ENCODE measurements around the gene CPD.
"Not testable (repeated sequence)": the region's sequence is repeated elsewhere in the genome, so short reads cannot be mapped to it uniquely, and the experiment has no call there.

The CPD gene

DNA sequence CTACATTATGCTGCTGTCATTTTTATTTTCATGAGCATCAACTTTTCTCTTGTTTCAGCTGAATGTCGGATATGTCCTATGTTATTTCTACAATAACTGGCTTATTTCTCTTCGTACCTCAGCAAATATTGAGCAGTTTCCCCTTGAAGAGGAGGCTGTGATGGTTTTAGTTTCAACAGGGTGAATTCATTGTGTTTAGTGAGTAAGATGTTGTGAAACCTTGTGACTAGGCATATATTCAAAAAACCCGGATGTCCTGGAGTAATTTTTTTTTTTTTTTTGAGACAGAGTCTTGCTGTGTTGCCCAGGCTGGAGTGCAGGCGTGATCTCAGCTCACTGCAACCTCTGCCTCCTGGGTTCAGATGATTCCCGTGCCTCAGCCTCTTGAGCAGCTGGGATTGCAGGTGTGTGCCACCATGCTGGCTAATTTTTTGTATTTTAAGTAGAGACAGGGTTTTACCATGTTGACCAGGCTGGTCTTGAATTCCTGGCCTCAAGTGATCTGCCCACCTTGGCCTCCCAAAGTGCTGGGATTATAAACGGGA lies 11.1 kb downstream of the CPD start:
- no peak for DNase-seq

DNA sequence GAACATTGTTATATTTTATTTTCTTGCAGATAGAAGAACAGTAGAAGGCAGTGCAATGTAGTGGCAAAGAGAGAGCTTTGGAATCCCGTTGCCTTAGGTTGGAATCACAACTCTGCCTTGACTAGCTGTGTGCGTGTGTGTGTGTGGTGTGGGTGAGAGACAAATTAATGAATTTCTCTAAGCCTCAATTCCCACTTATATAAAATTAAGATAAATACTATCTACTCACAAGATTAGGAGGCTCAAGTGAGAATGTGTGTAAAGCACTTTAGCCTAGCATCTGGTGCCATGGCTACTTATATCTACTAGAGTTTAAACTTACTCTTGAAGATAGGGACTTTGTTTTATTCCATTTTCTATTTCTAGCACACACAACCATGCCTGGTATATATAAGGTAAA lies 12.8 kb downstream of the CPD start:
- no peak for DNase-seq

DNA sequence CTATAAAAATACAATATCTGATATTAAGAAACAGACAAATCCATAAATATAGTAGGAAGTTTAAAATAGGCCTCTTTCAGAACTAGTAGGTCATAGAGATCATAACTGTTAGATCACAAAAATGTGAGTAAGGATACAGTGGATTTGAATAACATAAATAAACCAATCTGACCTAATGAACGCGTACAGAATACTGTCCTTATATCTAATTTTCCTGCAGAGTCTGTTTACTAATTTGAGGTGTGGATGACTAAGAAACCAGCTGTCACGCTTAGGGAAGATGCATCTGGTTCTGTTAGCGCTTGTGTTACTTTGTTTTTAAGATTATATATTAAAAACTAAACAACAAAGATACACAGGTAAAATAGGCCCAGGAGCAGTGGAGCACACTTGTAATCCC lies 14.8 kb downstream of the CPD start:
- DNase-seq, result no peak

DNA sequence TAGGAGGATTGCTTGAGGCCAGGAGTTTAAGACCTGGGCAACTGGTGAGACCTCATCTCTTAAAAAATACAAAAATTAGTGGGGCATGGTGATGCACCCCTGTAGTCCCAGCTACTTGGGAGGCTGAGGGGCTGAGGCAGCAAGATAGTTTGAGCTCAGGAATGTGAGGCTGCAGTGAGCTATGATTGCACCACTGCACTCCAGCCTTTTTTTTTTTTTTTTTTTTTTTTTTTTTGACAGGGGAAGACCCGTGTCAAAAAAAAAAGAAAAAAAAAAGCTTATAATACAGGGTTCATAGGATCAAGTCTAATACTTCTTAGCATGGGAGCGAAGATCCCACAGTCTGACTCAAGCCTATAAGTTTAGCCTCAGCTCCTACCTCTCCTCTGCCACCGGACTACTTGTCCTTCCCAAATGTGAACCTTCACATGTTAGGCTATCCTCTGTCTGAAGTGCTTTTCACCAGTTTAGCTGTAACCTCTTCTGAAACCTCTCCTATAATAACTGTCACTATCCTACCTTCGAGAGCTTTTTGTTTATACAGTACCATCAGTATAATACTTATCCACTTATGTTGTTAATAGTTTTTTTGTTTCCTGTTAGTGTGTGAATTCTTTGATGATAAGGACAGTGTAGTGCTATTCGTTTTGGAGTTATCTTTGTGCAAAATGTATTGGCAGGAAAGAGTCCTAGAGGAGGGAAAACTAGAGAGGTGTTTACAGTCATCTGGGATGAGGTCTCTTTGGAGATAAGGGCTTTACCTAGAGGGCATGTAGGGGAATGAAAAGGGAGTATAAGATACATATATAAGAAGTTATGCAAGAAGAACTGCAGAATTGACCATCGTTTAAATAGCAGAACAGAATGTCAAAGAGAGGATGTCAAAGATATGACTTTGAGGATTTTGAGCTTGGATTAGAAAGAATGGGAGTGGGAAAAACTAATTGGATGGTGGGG lies 15.5 kb downstream of the CPD start:
- DNase-seq, result no peak

DNA sequence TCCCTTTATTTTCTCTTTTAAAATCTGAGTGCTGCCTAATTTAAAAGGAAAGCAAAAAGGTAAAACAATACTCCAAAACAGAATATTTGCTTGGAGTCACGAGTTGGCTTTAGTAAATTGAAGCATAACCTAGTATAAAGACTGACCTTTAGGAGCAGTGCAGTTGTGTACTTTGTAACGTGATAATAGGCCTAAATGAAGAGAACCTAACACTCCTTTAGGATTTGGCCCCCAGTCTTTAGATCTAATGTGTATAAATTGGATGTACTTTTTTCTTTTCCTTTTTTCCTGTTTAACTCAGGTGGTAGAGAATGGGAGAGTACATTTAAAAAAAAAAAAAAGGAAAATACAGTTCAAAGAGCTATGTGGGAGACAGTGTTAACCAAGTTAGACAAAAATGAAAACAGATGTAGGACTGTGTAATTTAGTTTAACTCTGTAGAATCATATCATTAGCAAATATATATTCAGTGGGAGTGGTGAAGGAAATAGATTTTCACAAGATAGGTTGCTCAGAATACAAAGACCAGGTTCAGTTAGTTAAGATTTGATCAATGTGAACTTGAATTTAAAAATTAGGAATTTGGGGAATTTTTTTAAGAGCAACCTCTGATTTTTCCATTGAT lies 16.8 kb downstream of the CPD start:
- DNase-seq, result no peak

DNA sequence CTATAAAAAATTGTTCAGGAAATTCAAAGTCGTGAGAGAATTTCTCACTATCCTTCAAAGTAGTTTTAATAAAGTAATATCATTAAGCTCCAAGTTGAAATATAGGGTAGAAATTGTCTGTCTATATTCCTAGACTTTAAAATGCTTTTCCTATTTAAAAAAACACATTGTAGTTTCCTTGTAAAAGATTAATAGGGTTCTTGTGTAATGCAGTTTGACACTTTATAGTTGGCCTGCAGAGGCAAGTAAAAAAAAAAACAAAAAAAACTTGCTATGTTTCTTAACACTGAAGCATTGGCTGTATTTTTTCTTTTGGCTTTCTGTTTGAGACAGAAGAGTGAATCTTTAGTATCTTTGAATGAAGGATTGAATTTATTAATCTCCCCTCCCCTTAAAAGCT lies 17.4 kb downstream of the CPD start:
- DNase-seq, result no peak

DNA sequence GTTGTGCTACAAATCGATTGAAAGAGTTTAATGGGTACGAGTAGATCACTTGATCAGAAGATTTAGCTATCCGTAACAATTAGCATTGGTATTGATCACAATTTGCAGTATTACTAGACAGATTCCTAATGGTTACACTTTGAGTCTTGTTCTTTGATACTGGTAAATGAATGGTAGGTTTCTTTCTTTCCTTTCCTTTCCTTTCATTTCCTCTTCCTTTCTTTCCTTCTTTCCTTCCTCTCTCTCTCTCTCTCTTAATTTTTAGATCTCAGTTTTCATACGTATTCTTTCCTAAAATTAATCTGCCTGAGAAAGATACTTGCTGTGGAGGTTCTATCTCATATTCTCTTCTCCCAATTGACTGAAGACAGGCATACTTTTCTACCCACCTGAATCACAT lies 17.9 kb downstream of the CPD start:
- no peak for DNase-seq

DNA sequence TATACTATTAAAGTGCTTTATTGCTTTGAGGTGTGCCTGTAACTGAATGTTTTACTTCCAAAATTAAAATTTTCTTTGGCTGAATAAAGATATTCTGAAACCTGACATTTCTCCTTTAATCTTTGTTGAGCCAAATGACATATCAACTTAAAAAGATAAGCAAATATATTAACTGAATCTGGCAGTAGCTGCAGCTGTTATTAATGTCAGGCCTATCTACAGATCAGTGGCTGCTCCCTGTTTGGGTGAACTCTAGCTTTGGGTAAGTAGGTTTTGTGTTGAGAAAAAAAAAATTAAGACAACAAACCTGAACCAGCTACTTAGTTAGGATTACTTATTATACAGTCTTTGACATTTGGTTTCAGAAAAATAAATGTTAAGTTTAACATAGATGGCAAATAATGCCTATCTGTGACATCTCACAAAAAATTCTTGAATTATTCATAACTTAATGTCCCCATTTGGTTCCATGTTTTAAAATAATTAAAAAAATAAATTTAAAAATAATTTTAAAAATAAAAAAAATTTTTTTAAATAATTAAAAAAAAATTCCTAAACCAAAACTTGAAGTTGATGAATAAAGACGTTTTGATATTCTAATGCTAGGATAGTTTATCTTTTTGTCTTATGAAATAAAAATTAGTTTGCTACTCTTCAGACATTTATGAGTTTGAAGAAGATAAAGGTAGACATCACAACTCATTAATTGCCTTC lies 19.8 kb downstream of the CPD start:
- DNase-seq, result no peak

DNA sequence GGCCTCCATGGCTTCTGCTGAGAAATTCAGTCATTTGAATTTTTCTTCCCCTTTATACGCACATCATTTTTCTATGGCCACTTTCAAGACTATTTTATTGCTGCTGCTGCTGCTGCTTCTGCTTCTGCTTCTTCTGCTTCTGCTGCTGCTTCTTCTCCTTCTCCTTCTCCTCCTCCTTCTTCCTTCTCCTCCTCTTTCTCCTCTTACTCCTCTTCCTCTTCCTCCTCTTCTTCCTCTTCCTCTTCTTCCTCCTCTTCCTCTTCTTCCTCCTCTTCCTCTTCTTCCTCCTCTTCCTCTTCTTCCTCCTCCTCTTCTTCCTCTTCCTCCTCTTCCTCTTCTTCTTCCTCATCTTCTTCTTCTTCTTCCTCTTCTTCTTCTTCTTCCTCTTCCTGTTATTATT lies 22.4 kb downstream of the CPD start:
- no peak for DNase-seq

DNA sequence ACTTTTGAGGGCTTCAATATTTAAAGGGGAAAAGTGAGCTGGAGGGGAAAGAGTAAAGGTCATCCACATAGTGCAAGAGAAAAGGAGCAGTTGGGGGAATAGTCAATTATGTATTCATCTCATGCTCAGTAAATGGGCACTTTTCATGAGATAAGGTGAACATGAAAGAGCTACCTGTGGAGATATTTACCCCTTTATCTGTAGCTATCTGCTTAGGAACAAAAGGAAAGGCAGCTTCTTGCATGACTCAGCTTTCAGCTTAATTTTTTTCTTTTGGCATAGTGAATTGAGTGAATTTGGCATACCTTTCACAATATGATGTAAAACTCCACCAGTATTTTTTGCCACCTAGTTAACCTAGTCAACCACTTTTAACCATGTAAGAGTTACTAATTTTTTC lies 26.4 kb downstream of the CPD start:
- DNase-seq, result no peak

DNA sequence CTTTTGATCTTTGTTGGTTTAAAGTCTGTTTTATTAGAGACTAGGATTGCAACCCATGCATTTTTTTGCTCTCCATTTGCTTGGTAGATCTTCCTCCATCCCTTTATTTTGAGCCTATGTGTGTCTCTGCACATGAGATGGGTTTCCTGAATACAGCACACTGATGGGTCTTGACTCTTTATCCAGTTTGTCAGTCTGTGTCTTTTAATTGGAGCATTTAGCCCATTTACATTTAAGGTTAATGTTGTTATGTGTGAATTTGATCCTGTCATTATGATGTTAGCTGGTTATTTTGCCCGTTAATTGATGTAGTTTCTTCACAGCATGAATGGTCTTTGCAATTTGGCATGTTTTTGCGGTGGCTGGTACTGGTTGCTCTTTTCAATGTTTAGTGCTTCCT lies 31.9 kb downstream of the CPD start:
- DNase-seq, result not testable (repeated sequence)

DNA sequence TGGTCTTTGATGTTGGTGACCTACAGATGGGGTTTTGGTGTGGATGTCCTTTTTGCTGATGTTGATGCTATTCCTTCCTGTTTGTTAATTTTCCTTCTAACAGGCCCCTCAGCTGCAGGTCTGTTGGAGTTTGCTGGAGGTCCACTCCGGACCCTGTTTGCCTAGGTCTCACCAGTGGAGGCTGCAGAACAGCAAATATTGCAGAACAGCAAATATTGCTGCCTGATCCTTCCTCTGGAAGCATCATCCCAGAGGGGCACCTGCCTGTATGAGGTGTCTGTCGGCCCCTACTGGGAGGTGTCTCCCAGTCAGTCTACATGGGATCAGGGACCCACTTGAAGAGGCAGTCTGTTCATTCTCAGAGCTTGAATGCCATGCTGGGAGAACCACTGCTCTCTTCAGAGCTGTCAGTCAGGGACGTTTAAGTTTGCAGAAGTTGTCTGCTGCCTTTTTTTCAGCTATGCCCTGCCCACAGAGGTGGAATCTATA lies 33.3 kb downstream of the CPD start:
- not testable (repeated sequence) for DNase-seq

DNA sequence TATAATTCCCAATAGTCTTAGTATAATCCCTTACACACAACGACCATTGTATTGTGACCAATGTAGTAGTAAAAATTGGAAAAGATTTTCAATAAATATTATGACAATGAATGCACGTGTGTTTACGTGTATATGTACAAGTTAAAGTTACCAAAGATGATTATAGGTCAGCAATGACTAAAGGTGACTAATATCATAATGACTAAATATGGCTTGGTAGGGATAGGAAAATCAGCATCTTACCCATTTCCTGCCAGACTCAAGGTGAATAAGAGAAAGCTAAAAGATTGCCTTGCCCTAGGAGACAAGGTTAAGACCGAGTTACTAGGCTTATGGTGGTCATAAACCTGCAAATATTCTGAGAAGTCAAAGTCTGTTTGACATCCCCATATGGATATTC lies 34.4 kb downstream of the CPD start:
- DNase-seq, result no peak

DNA sequence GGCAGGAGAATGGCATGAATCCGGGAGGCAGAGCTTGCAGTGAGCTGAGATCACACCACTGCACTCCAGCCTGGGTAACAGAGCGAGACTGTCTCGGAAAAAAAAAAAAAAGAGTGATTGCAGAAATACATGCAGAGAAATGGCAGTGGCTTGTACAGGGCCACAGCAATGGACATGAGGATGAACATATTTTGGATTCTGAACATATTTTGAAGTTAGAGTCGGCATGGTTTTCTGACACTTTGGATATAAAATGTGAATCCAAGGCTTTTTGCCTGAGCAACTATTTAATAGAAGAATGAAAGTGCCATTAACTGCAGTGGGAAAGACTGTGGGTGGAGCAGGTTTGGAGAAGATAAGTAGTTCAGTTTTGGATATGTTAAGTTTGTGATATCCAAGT lies 35.8 kb downstream of the CPD start:
- DNase-seq, result no peak

DNA sequence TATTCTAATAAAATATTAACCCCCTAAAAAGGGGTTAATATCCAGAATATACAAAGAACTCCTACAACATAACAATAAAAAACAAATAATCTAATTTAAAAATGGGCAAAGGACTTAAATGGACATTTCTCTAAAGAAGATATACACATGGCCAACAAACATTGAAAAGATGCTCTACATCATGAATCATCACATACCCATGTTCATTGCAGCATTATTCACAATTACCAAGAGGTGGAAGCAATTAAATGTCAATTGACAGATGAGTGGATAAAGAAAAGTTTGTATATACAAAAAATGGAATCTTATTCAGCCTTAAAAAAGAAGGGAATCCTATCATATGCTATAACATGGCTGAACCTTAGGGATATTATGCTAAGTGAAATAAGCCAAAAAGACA lies 36.8 kb downstream of the CPD start:
- no peak for DNase-seq

DNA sequence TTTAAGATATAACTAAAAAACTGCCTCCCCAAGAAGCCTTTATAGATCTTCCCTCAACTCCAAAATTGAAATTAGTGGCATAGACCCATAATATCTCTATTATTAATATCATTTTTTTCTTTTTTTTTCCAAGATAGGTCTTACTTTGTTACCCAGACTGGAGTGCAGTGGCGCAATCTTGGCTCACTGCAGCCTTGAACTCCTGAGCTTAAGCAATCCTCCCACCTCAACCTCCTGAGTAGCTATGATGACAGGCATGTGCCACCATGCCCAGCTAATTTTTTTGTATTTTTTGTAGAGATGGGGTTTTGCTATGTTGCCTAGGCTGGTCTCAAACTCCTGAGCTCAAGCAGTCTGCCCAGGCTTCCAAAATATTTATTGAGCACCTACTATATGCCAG lies 39.3 kb downstream of the CPD start:
- DNase-seq, result not testable (repeated sequence)

DNA sequence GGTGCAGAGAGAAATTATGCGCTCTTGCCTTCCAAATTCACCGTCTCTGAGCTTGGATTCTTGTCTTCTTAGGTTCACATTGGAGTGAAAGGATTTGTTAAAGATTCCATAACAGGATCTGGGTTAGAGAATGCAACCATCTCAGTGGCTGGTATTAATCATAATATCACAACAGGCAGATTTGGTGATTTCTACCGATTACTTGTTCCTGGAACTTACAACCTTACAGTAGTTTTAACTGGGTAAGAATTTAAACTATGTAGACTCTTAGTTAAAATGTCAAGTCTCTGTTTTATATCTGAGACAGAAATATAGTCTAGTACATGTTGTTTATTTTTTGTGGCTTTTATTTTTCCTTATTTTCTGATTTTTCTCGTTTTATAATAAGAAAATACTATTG lies 42.9 kb downstream of the CPD start:
- DNase-seq, result no peak

DNA sequence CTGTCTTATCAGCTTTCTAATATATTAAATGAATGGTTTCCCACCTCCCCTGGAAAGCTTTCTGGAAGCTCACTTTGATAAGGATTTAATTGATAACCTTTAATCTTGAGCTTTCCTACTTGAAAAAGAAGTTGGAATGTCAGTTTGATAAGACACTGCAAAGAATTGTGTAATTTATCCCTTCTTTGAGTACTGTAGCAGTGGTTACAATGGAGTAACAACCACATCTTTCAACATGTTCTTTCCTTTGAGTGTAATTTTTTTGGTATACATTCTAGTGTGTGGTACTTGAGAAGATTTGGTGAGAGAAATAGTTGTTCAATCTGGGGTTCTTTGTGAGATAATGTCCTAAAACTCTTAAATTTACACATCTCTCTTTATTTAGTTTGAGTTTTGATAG lies 43.4 kb downstream of the CPD start:
- DNase-seq, result no peak

DNA sequence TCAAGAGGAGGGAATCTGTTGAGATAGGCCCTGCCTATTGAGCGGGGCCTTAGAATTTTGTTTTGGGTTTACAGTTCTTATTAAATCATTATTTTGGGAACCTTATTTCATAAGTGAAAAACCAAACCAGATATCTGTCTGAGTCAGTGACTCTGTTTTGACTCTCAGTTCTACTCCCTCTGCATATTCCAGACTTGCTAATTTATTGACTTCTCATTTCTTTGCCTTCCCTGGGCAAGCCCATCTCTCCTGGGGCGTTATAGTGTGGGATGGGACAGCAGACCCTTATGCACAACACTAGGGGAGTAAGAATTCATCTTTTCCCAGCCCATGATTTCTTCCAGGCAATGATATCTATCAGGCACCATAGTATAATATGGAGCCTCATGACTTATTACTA lies 45.7 kb downstream of the CPD start:
- no peak for DNase-seq

DNA sequence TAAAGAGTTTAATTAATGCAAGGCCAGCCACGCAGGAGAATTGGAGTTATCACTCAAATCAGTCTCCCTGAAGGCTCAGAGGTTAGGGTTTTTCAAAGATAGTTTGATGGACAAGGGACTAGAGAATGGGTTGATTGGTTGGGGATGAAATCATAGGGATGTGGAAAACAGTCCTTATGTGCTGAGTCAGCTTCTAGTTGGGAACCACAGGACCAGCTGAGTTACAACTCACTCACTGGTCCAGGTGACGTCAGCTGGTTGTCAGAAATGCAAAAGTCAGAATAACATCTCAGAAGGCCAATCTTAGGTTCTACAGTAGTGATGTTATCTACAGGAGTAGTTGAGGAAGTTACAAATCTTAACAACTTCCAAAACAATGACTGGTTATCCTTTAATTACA lies 47.6 kb downstream of the CPD start:
- no peak for DNase-seq

DNA sequence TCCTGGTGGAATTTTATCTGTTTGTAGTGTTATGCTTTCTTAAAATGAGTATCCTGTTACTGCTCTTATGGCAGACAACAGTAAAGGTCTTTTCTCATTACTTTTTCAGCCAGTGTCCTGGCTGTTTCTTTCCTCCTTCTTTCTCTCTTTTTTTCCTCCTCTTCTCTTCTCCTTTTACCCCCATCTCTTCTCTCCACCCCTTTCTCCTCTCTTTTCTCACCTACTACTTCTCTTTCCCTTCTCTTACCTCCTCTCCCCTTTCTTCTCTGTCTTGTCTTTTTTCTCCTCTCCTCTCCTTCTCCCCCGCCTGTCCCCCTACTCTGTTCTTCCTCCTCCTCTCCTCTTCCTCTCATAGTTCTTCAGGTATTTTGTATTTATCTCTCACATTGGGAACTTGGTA lies 48.9 kb downstream of the CPD start:
- no peak for DNase-seq

DNA sequence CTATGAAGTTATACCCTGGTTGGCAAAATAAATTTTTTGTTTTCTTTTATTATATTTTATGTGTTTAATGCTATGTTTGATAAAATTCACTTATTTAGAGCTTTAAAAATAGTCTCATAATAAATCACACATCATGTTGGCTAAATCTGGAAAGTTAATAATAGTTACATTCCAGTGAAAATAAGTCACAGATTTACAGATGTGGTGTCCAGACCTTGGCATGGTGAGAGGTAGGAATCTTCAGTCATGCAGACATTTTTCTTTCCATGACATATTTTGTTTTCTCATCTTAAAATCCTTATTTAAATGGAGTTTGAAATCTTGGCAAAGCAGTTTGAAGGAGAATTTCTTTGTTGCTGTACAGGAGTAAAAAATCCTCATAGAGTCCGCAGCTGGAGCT lies 50.4 kb downstream of the CPD start:
- no peak for DNase-seq

DNA sequence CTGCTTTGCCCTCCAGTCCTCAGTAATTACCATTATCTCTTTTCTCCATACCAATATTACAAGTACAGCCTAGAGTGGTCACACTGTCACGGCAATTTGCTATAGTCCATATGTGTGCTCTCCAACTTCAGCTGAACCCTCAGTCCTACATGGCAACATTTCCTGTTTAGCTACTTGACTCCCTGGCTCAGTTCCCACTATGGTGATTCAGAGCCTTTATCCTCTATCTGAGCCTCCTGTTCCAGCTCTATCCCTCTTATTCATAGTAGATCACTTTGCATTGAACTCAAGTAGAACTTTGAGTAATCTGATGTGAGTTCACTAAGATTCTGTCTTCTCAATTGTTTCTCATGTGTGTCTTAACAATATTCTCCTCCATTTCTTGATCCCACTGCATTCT lies 54.8 kb downstream of the CPD start:
- no peak for DNase-seq

DNA sequence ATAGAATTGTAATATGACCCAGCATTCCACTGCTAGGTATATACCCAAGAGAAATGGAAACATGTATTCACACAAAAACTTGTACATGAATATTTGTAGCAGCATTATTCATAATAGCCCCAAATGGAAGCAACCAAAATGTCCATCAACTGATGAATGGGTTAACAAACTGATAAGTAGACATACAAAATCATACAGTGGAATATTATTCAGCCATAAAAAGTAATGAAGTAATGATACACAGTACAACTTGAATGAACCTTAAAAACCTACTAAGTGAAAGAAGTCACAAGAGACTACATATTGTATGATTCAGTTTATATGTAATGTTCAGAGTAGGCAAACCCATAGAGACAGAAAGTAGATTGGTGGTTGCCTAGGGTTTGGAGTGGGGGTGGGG lies 58.0 kb downstream of the CPD start:
- no peak for DNase-seq

Measured in activated naive CD4-positive, alpha-beta T cell treated with Interleukin-2 at 50 U/mL for 16 hours (primary cell).